HCT116 (cell line): ENCODE results near the gene MAML3.

Experiments
- CEBPB ChIP-seq: IDR thresholded peaks from 2 replicates; pipeline ENCODE4 v1.6.1; 2012; ENCODE audit warnings: low read depth
- EZH2 ChIP-seq: fragments of 200-600 bp; sonication (generic); IDR thresholded peaks from 2 replicates; pipeline ENCODE4 v1.6.1; 2017; ENCODE audit warnings: antibody characterized with exemption, mixed run types
- POLR2A ChIP-seq: IDR thresholded peaks from 2 replicates; pipeline ENCODE4 v1.7.0; 2011; ENCODE audit warnings: borderline replicate concordance; ENCODE audit not compliant: insufficient read depth, insufficient read length; ENCODE audit errors: extremely low read depth
- POLR2AphosphoS5 ChIP-seq: IDR thresholded peaks from 2 replicates; pipeline ENCODE4 v1.6.1; 2011; ENCODE audit warnings: mild to moderate bottlenecking, low read depth, low read length, moderate library complexity
- RAD21 ChIP-seq: IDR thresholded peaks from 2 replicates; pipeline ENCODE4 v1.6.1; 2012; ENCODE audit warnings: low read depth, mild to moderate bottlenecking
- SIN3A ChIP-seq: IDR thresholded peaks from 2 replicates; pipeline ENCODE4 v1.6.1; 2012; ENCODE audit warnings: low read depth
- TCF7L2 ChIP-seq: IDR thresholded peaks from 2 replicates; pipeline ENCODE4 v1.7.0; 2011; ENCODE audit warnings: borderline replicate concordance, inconsistent platforms; ENCODE audit not compliant: insufficient read depth, insufficient read length; ENCODE audit errors: extremely low read depth
- TF ChIP-seq, protein P1 (sequence below), 3 experiments: fragments of 200-600 bp in 1 of 3; sonication (generic) in 1 of 3; IDR thresholded peaks in 2 of 3; conservative IDR thresholded peaks in 1 of 3; 2 replicates each; pipeline ENCODE4 v1.5.1; 2012 to 2017; ENCODE audit warnings: low read depth in 2 of 3, low read length in 2 of 3, antibody characterized with exemption in 1 of 3, borderline replicate concordance in 1 of 3, control low read depth in 1 of 3, mild to moderate bottlenecking in 1 of 3, mixed read lengths in 1 of 3, mixed run types in 1 of 3, moderate library complexity in 1 of 3; ENCODE audit not compliant: insufficient read depth in 1 of 3

DNA sequence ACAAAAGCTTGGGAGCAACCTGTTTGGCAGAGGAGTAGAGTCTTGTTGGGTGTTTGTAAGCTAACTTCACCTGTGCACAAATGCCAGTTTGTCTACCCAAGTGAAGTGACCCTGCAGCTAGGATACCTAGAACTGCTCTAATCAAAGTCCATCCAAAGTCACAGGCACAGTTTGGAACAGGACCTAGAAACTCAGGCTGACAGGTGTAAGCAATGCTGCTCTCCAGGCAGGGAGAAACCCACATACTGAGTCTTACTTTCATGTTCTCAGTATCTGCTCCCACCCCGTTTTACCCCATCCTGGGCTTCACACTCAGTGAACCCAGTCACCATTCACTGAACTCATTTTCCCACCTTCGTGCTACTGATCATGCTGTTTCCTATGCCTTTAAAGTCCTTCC lies 40.3 kb downstream of the MAML3 start:
- TF ChIP-seq POLR2A = no peak
- TF ChIP-seq RAD21 = no peak
- TF ChIP-seq TCF7L2 = no peak
- TF ChIP-seq, protein P1, sequence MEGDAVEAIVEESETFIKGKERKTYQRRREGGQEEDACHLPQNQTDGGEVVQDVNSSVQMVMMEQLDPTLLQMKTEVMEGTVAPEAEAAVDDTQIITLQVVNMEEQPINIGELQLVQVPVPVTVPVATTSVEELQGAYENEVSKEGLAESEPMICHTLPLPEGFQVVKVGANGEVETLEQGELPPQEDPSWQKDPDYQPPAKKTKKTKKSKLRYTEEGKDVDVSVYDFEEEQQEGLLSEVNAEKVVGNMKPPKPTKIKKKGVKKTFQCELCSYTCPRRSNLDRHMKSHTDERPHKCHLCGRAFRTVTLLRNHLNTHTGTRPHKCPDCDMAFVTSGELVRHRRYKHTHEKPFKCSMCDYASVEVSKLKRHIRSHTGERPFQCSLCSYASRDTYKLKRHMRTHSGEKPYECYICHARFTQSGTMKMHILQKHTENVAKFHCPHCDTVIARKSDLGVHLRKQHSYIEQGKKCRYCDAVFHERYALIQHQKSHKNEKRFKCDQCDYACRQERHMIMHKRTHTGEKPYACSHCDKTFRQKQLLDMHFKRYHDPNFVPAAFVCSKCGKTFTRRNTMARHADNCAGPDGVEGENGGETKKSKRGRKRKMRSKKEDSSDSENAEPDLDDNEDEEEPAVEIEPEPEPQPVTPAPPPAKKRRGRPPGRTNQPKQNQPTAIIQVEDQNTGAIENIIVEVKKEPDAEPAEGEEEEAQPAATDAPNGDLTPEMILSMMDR (IDR thresholded peaks at IDR 0.05 in 2 of 3, conservative IDR thresholded peaks at IDR 0.05 in 1 of 3; ENCODE audit: borderline replicate concordance in 1 of 3, insufficient read depth in 1 of 3, low read depth in 2 of 3, low read length in 2 of 3) = no peak
- no peak for TF ChIP-seq SIN3A
- no peak for TF ChIP-seq POLR2AphosphoS5
- TF ChIP-seq CEBPB = no peak
- no peak for TF ChIP-seq EZH2
